Measurements from ENCODE around the gene TMEM43. TPM values are rescaled to one million over a fixed set of nuclear protein-coding genes. Genes with fewer than 3 reads are reported as not detected.
"Not testable (repeated sequence)": the region's sequence is repeated elsewhere in the genome, so short reads cannot be mapped to it uniquely, and the experiment has no call there.

The TMEM43 gene, protein sequence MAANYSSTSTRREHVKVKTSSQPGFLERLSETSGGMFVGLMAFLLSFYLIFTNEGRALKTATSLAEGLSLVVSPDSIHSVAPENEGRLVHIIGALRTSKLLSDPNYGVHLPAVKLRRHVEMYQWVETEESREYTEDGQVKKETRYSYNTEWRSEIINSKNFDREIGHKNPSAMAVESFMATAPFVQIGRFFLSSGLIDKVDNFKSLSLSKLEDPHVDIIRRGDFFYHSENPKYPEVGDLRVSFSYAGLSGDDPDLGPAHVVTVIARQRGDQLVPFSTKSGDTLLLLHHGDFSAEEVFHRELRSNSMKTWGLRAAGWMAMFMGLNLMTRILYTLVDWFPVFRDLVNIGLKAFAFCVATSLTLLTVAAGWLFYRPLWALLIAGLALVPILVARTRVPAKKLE
- 103 and 145 TPM in 2 replicates for total RNA-seq

DNA sequence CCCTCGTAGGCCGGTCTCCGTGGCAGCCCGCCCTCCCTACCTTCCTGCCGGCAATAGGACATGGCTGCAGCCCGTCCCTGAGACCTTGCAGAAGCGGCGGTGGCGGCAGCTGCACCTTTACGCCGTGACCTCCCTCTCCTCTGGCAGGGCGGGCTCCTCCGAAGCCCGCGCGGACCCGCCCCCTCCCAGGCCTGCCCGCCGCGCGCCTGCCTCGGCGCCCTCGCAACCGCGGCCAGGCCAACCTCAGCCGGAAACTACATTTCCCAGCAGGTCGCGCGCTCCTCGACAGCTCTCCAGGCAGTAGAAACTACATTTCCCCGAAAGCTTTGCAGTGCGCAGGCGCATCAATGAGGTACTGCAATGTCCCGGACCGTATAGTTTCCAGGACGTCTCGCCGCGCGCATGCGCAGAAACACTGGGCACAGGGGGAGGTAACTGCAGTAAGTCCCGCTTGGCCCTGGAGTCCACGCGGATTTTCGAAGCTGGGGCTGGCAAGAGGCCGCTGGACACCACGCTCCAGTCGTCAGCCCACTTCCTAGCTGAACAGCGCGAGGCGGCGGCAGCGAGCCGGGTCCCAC lies at the start of gene TMEM43, which contains the start of gene CHCHD4:
TSS of gene TMEM43 (plus strand) at position 438 of the 578 bp plus-strand sequence. CDS start 142 bp downstream, outside the sequence.
TSS of gene CHCHD4 (minus strand) at position 256 of the 578 bp plus-strand sequence. CDS start at position 62, 194 bp downstream.
- peak; percentile 95 for DNase-seq (ENCODE audit: low read depth, low spot score)

DNA sequence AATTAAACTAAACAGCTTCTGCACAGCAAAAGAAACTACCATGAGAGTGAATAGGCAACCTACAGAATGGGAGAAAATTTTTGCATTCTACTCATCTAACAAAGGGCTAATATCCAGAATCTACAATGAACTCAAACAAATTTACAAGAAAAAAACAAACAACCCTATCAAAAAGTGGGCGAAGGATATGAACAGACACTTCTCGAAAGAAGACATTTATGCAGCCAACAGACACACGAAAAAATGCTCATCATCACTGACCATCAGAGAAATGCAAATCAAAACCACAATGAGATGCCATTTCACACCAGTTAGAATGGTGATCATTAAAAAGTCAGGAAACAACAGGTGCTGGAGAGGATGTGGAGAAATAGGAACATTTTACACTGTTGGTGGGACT lies 49.6 kb upstream of the TMEM43 start:
- DNase-seq (ENCODE audit: low read depth, low spot score), result not testable (repeated sequence)

- no peak for DNase-seq (ENCODE audit: low read depth, low spot score)
These were observed 47.5 kb upstream of the TMEM43 start for GRCh38 chr3:14077310-14077709.

- no peak for DNase-seq (ENCODE audit: low read depth, low spot score)
These were observed 42.7 kb upstream of the TMEM43 start for GRCh38 chr3:14082108-14082657.

DNA sequence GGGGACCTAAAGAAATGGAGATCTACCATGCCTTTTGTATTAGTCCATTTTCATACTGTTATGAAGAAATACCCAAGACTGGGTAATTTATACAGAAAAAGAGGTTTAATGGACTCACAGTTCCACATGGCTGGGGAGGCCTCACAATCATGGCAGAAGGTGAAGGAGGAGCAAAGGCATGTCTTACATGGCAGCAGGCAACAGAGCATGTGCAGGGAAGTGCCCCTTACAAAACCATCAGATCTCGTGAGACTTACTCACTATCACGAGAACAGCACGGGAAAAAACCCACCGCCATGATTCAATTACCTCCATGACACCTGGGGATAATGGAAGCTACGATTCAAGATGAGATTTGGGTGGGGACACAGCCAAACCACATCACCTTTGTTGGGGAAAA lies 37.4 kb upstream of the TMEM43 start:
- not testable (repeated sequence) for DNase-seq (ENCODE audit: low read depth, low spot score)

- DNase-seq (ENCODE audit: low read depth, low spot score), result not testable (repeated sequence)
These were observed 32.9 kb upstream of the TMEM43 start for GRCh38 chr3:14091959-14092358.

GRCh38 chr3:14092464-14092863 lies 32.4 kb upstream of the TMEM43 start:
- DNase-seq (ENCODE audit: low read depth, low spot score), result no peak

GRCh38 chr3:14093831-14094230 lies 31.0 kb upstream of the TMEM43 start:
- no peak for DNase-seq (ENCODE audit: low read depth, low spot score)

GRCh38 chr3:14096742-14097141 lies 28.1 kb upstream of the TMEM43 start:
- DNase-seq (ENCODE audit: low read depth, low spot score), result no peak

DNA sequence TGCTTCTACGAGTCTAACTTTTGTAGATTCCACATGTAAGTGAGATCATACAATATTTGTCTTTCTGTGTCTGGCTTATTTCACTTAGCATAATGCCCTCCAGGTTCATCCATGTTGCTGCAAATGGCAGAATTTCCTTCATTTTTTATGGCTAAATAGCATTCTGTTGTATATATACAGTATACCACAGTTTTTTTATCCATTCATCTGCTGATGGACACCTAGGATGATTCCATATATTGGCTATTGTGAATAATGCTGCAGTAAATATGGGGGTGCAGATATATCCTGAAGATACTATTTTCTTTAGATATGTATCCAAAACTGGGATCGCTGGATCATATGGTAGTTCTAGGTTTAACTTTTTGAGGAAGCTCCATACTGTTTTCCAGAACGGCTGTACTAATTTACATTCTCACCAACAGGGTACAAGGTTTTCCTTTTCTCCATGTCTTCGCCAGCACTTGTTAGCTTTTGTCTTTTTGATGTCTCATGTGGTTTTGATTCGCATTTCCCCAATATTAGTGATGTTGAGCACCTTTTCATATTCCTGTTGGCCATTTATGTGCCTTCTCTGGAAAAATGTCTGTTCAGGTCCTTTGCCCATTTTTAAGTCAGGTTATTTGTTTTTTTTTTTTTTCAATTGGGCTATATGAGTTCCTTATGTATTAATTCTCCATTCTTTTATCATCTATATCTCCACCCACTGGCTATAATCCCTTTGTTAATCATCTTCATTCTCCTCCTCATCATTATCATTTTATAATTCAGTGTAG lies 27.0 kb upstream of the TMEM43 start:
- no peak for DNase-seq (ENCODE audit: low read depth, low spot score)

DNA sequence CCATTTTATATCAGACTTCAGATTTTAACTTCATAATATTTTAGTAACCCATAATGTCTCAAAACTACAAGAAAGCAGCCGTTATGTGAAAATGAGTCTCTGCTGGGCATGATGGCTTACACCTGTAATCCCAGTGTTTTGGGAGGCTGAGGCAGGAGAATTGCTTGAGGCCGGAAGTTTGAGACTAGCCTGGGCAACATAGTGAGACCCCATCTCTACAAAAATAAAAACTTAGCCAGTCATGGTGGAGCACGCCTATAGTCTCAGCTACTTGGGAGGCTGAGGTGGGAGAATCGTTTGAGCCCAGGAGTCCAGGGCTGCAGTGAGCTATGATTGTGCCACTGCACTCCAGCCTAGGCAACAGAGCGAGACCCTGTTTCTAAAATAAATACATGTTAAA lies 15.0 kb upstream of the TMEM43 start:
- not testable (repeated sequence) for DNase-seq (ENCODE audit: low read depth, low spot score)

DNA sequence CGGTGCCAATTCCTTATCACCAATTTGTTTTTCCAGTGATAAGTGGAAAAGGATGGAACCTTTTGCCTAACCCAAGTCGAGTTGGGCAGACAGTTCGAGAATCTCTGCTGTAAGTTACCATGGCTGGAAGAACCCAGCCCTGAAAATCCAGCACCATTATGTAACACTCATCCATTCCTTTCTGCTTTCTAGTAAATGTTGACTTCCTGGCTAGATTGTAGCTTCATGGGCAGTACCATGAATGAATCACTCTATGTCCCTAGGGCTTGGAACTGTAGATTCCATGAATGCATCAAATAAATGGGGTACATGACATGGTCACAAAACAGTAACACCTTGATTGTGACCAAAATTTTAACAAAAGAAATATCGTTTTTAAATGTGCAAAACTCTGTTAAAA lies 14.2 kb upstream of the TMEM43 start:
- no peak for DNase-seq (ENCODE audit: low read depth, low spot score)

- no peak for DNase-seq (ENCODE audit: low read depth, low spot score)
These were observed 10.8 kb upstream of the TMEM43 start for GRCh38 chr3:14113965-14114635.

- DNase-seq (ENCODE audit: low read depth, low spot score), result no peak
These were observed 7.1 kb upstream of the TMEM43 start for GRCh38 chr3:14117468-14118399.

DNA sequence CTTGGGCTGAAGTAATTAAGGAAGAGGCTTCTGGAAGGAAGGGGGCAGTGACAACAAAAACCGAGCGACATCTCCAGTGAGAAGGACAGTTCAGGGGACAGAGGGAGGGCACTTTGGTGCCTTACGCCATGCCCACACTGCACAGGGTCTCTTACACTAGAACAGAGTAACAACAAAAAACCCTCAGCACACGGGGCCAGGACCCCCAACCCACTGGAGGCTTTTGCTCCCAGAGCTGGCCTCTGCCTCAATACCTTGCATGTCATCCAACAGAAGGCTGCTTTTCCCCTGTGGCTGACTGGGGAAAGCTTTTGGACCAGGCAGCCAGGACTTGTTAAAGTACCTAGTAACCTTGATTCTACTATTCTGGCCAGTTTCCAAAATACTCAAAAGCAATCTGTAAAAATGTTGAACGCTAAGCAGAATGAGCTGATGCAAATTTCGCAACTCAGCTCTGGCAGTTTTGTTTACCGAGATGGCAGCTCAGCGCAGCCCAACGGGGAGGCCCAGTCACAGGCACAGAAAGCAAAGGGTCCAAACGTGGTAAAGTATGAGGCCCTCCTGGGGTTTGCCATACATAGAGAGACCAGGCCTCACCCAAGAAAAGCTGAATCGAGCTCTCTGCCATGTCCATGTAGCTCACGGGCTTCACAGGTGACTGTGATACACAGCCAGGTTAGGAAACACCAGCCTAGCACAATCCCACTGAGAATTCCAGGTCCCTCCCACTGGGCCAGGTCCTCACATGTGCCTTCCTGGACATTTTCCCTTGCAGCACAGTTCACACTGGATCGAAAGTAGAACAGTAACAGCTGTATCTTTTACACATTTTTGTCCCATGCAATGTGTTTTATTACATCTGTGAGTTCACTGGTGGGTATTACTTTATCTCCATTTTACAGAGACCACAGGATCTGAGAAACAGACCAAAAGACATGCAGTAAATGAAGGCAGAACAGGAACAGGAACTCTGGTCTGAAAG lies 6.2 kb upstream of the TMEM43 start:
- DNase-seq (ENCODE audit: low read depth, low spot score), result no peak

- DNase-seq (ENCODE audit: low read depth, low spot score), result no peak
These were observed 5.2 kb upstream of the TMEM43 start for GRCh38 chr3:14119651-14120050.

DNA sequence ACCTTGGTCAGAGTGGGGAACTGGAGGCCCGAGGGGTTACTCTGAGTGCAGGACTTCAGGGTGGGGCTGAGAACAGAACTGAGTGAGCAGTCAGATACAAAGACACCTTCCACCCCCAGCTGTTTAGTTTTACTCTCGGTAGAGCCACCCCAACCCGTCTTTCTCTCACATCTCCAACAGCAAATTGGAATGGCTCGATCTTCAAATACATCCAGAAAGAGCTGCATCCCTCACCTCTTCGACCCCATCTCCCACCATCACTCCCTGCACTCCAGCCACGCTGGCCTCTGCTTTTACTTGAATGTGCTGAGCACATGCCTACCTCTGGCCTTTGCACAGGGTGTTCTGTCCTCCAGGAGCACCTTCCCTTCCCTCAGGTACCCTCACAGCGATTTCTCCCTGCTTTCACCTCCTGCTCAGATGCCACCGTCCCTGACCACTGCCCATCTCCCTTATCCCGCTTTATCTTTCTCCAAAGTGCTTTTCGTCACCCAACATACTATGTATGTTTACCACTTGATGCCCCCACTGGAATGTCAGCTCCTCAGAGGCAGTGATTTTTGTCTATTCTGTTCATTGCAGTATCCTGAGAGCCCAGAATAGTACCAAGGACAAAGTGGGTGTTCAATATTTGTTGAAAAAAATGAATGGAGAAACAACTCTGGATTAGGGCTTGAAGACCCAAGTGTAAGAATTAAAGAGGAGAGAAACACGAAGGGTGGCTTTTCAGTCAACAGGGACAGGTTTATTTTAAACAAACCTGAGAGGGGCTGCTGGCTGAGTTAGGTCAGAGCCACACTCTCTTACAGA lies 4.5 kb upstream of the TMEM43 start:
- DNase-seq (ENCODE audit: low read depth, low spot score), result no peak

- DNase-seq (ENCODE audit: low read depth, low spot score), result not testable (repeated sequence)
These were observed 3.9 kb upstream of the TMEM43 start for GRCh38 chr3:14120921-14121448.
